PC-9 (cell line): Measurements from ENCODE around the gene GRID2. TPM values are rescaled to one million over a fixed set of nuclear protein-coding genes. Genes with fewer than 3 reads are reported as not detected.

ENCODE experiments used
- BruUV-seq: library from RNA; stranded (reverse); fragments of 400-500 nt; replicated peaks from 2 replicates; lab custom pipeline; 2021; lab: Mats Ljungman, UMichigan
- CTCF ChIA-PET: fragments of 300-600 bp; sonication (Branson Sonifier 250); formaldehyde crosslinking; loops from one replicate; lab custom pipeline; 2022; ENCODE audit warnings: antibody characterized with exemption; lab: Charles Lee
- POLR2A ChIA-PET: fragments of 300-600 bp; sonication (Branson Sonifier 250); formaldehyde crosslinking; loops from one replicate; lab custom pipeline; 2022; ENCODE audit warnings: antibody characterized with exemption; ENCODE audit not compliant: unreplicated experiment; lab: Charles Lee
- DNase-seq, 2 experiments: peaks; one replicate each; pipeline versions ENCODE4 v3.0.0 to v3.0.0-alpha.2; 2015 to 2022; ENCODE audit warnings: mixed read lengths in 1 of 2
- H2AFZ ChIP-seq: fragments of 200-600 bp; sonication (generic); 2 replicates; pipeline ENCODE4 v1.8.1; 2017; ENCODE audit warnings: antibody characterized with exemption
- H3F3A ChIP-seq: fragments of 200-600 bp; sonication (generic); 2 replicates; pipeline ENCODE4 v1.8.1; 2017; ENCODE audit warnings: antibody characterized with exemption, mild to moderate bottlenecking, low read depth; ENCODE audit not compliant: insufficient read depth
- H3K27ac ChIP-seq: fragments of 200-600 bp; sonication (generic); 2 replicates; pipeline ENCODE4 v1.6.1; 2016; ENCODE audit warnings: mixed run types
- H3K27me3 ChIP-seq: fragments of 200-600 bp; sonication (generic); 2 replicates; pipeline ENCODE4 v1.6.1; 2016; ENCODE audit warnings: low read depth, mixed run types; ENCODE audit not compliant: insufficient read depth
- H3K36me3 ChIP-seq: fragments of 200-600 bp; sonication (generic); 2 replicates; pipeline ENCODE4 v1.6.1; 2016; ENCODE audit warnings: low read depth, mixed run types
- H3K4me1 ChIP-seq: fragments of 200-600 bp; sonication (generic); replicated peaks from 2 replicates; pipeline ENCODE4 v1.6.1; 2016; ENCODE audit warnings: mixed run types; ENCODE audit not compliant: insufficient read depth
- H3K4me2 ChIP-seq: fragments of 200-600 bp; sonication (generic); 2 replicates; pipeline ENCODE4 v1.6.1; 2017; ENCODE audit warnings: mixed run types
- H3K4me3 ChIP-seq: fragments of 200-600 bp; sonication (generic); 2 replicates; pipeline ENCODE4 v1.6.1; 2016; ENCODE audit warnings: mixed run types
- H3K79me2 ChIP-seq: fragments of 200-600 bp; sonication (generic); 2 replicates; pipeline ENCODE4 v1.6.1; 2017; ENCODE audit warnings: low read depth, mixed run types
- H3K9me2 ChIP-seq: fragments of 200-600 bp; sonication (generic); 2 replicates; pipeline ENCODE4 v1.8.1; 2017; ENCODE audit warnings: mild to moderate bottlenecking; ENCODE audit not compliant: insufficient read depth
- H3K9me3 ChIP-seq: fragments of 200-600 bp; sonication (generic); 2 replicates; pipeline ENCODE4 v1.8.1; 2016; ENCODE audit warnings: low read depth; ENCODE audit not compliant: insufficient read depth
- H4K20me1 ChIP-seq: fragments of 200-600 bp; sonication (generic); 2 replicates; pipeline ENCODE4 v1.8.1; 2017; ENCODE audit not compliant: insufficient read depth
- CTCF ChIP-seq: fragments of 200-600 bp; sonication (generic); conservative IDR thresholded peaks from 2 replicates; pipeline ENCODE4 v1.6.1; 2017; ENCODE audit warnings: mixed run types, antibody characterized with exemption, mild to moderate bottlenecking, moderate library complexity
- EZH2 ChIP-seq: fragments of 200-600 bp; sonication (generic); IDR thresholded peaks from 2 replicates; pipeline ENCODE4 v1.8.0; 2017; ENCODE audit warnings: antibody characterized with exemption, low read depth
- intact Hi-C: fragments of 100-400 bp; cut with micrococcal nuclease; formaldehyde crosslinking; loops from one replicate; pipeline ENCODE4 v1.10.0; 2022; ENCODE audit not compliant: unreplicated experiment
- total RNA-seq: library from RNA; stranded (reverse); gene quantifications from 2 replicates; pipeline ENCODE4 v1.2.3, GENCODE V29; 2021

The GRID2 gene
- total RNA-seq, 1 experiment from 2014 or later: not detected

- POLR2A ChIA-PET: no interaction called here
Observed at GRCh38 chr4:93740890-93741289, 1437.1 kb downstream of the GRID2 start.

GRCh38 chr4:93743022-93743421, 1439.3 kb downstream of the GRID2 start:
- no peaks in the 10 kb centered on the region for H3K9me2 ChIP-seq
- TF ChIP-seq EZH2 (no peak), CTCF (no peak)
- intact Hi-C loops: no loop called here
- H3K36me3 ChIP-seq: no peaks in the 10 kb centered on the region
- H3F3A ChIP-seq: no peaks in the 10 kb centered on the region
- H3K27me3 ChIP-seq: no peaks in the 10 kb centered on the region
- no peak overlapping the region for H3K4me2 ChIP-seq
- DNase-seq: no peak
- H3K4me1 ChIP-seq: no peaks in the 10 kb centered on the region
- H4K20me1 ChIP-seq: no peaks in the 10 kb centered on the region
- POLR2A ChIA-PET: no interaction called here
- CTCF ChIA-PET: no interaction called here
- H2AFZ ChIP-seq: no peak overlapping the region
- H3K9me3 ChIP-seq: no peaks in the 10 kb centered on the region
- H3K27ac ChIP-seq: no peak overlapping the region
- H3K79me2 ChIP-seq: no peaks in the 10 kb centered on the region
- no TSS peak for BruUV-seq
- H3K4me3 ChIP-seq: no peak overlapping the region

More at GRCh38 chr4:93740890-93741289, 1437.1 kb downstream of the GRID2 start:
- intact Hi-C loops: no loop called here
- no peak for DNase-seq
- no peaks in the 10 kb centered on the region for H3K79me2 ChIP-seq
- TF ChIP-seq CTCF (no peak), EZH2 (no peak)
- no peak overlapping the region for H3K27ac ChIP-seq
- no peaks in the 10 kb centered on the region for H3K9me2 ChIP-seq
- no peak overlapping the region for H3K4me2 ChIP-seq
- no peaks in the 10 kb centered on the region for H3K36me3 ChIP-seq
- no peaks in the 10 kb centered on the region for H4K20me1 ChIP-seq
- no peaks in the 10 kb centered on the region for H3F3A ChIP-seq
- H3K9me3 ChIP-seq: no peaks in the 10 kb centered on the region
- H3K4me3 ChIP-seq: no peak overlapping the region
- BruUV-seq: no TSS peak
- CTCF ChIA-PET: no interaction called here
- no peaks in the 10 kb centered on the region for H3K27me3 ChIP-seq
- H3K4me1 ChIP-seq: no peaks in the 10 kb centered on the region
- H2AFZ ChIP-seq: no peak overlapping the region

GRCh38 chr4:93743635-93744034, 1439.9 kb downstream of the GRID2 start:
- H4K20me1 ChIP-seq: no peaks in the 10 kb centered on the region
- ChIA-PET POLR2A (no interaction called here), CTCF (no interaction called here)
- intact Hi-C loops: no loop called here
- H3K4me2 ChIP-seq: no peak overlapping the region
- no peaks in the 10 kb centered on the region for H3K36me3 ChIP-seq
- H3K27me3 ChIP-seq: no peaks in the 10 kb centered on the region
- H3K9me3 ChIP-seq: no peaks in the 10 kb centered on the region
- no peaks in the 10 kb centered on the region for H3F3A ChIP-seq
- no peaks in the 10 kb centered on the region for H3K9me2 ChIP-seq
- no peak overlapping the region for H3K4me3 ChIP-seq
- no peak for DNase-seq
- H3K79me2 ChIP-seq: no peaks in the 10 kb centered on the region
- H3K4me1 ChIP-seq: no peaks in the 10 kb centered on the region
- no peak overlapping the region for H3K27ac ChIP-seq
- H2AFZ ChIP-seq: no peak overlapping the region
- TF ChIP-seq CTCF: no peak
- BruUV-seq: no TSS peak
